Endothelial cell of umbilical vein (primary cell): ENCODE results near the gene ABCB10.

Experiments
- EZH2 ChIP-seq: IDR thresholded peaks from 2 replicates; pipeline ENCODE4 v1.6.1; 2012; ENCODE audit warnings: borderline replicate concordance, low read depth, mild to moderate bottlenecking, moderate library complexity, low read length, inconsistent platforms; ENCODE audit not compliant: severe bottlenecking
- FOS ChIP-seq: IDR thresholded peaks from 2 replicates; pipeline ENCODE4 v1.6.1; 2011; ENCODE audit warnings: mild to moderate bottlenecking, low read length, moderate library complexity, borderline replicate concordance; ENCODE audit not compliant: insufficient read depth
- POLR2A ChIP-seq: IDR thresholded peaks from 2 replicates; pipeline ENCODE4 v1.6.1; 2012; ENCODE audit warnings: low read depth, mild to moderate bottlenecking, control low read depth, low read length
- TF ChIP-seq, protein P1 (sequence below), 2 donors: IDR thresholded peaks; 1 replicate in 1 of 2; 2 replicates in 1 of 2; pipeline ENCODE4 v1.5.1; 2011; ENCODE audit warnings: low read length in 2 of 2, mild to moderate bottlenecking in 2 of 2, moderate library complexity in 2 of 2, control low read depth in 1 of 2, inconsistent platforms in 1 of 2, low read depth in 1 of 2; ENCODE audit not compliant: insufficient read depth in 1 of 2; ENCODE audit errors: extremely low read depth in 1 of 2
- TF ChIP-seq, protein P2 (sequence below): IDR thresholded peaks from 2 replicates; pipeline ENCODE4 v1.6.1; 2011; ENCODE audit not compliant: insufficient read depth, insufficient read length

DNA sequence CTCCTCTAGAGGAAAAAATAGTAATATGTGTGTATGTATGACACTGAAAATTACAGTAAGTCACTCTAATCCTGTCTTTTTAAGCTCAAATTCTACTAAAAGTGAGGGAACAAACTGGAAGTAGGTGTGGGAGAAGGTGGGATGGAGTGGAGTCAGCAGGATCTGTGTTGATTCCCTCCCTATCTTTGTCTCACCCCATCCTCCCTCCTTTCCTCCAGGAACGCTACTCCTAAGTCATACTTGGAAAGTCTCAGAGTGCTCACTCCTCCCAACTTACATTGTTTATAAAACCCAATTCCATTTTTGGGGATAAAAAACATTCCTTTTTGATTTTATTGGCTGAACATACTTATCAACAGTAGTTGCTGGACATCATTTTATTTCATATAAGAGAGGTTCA, 35.5 kb downstream of the ABCB10 start:
- TF ChIP-seq, protein P1, sequence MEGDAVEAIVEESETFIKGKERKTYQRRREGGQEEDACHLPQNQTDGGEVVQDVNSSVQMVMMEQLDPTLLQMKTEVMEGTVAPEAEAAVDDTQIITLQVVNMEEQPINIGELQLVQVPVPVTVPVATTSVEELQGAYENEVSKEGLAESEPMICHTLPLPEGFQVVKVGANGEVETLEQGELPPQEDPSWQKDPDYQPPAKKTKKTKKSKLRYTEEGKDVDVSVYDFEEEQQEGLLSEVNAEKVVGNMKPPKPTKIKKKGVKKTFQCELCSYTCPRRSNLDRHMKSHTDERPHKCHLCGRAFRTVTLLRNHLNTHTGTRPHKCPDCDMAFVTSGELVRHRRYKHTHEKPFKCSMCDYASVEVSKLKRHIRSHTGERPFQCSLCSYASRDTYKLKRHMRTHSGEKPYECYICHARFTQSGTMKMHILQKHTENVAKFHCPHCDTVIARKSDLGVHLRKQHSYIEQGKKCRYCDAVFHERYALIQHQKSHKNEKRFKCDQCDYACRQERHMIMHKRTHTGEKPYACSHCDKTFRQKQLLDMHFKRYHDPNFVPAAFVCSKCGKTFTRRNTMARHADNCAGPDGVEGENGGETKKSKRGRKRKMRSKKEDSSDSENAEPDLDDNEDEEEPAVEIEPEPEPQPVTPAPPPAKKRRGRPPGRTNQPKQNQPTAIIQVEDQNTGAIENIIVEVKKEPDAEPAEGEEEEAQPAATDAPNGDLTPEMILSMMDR (IDR thresholded peaks at IDR 0.05; ENCODE audit: extremely low read depth in 1 of 2, insufficient read depth in 1 of 2, low read depth in 1 of 2, low read length in 2 of 2), result no peak
- no peak for TF ChIP-seq POLR2A
- no peak for TF ChIP-seq EZH2
- TF ChIP-seq, protein P2, sequence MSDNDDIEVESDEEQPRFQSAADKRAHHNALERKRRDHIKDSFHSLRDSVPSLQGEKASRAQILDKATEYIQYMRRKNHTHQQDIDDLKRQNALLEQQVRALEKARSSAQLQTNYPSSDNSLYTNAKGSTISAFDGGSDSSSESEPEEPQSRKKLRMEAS, result no peak
- no peak for TF ChIP-seq FOS
